ENCODE measurements around the gene BBS1. TPM values are rescaled to one million over a fixed set of nuclear protein-coding genes. Genes with fewer than 3 reads are reported as not detected.
"Not testable (repeated sequence)": the region's sequence is repeated elsewhere in the genome, so short reads cannot be mapped to it uniquely, and the experiment has no call there.

BBS1 gene
- total RNA-seq, 1 donor from 2014 or later = 41.4 TPM

DNA sequence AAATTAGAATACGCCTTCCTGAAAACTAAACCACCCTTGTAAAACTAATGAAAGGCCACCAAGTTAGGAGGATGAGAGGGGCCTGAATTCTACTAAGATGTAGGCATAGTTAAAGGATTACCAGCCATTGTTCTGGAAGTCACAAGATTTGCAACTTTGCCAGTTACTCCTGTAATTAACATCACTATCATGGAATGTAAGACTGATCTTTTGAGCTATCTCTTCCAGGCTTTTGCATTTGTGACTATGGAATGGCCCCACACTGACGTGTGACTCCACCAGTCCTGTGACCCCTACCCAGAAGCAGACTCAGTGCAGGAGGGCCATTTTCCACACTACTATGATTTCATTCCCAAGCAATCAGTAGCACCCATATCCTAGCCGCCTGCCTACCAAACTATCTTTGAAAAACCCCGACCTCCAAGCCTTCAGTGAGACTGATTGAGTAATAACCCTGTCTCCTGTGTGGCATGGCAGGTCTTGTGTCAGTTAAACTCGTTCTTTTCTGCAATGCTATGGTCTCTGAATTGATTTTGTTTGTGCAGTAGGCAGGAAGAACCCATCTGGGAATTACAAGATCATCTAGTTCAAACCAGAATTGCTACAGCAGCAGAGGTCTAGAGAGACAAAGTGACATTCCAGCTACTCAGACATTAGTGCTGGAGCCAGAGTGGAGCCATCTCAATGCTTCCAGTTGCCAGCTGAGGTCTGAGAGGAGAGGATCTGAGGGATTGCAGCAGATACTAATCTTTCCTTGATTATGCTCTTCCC, 59.8 kb downstream of the BBS1 start:
- Histone ChIP-seq H3K27me3 (ENCODE audit: low read depth) (no peaks in the 10 kb centered on the region), H3K4me1 (peaks cover 17% of the 10 kb centered on the region), H3K36me3 (no peaks in the 10 kb centered on the region), H3K27ac (no peak overlapping the region), H3K9me3 (no peaks in the 10 kb centered on the region), H3K4me3 (no peak overlapping the region)
- TF ChIP-seq, protein P1, sequence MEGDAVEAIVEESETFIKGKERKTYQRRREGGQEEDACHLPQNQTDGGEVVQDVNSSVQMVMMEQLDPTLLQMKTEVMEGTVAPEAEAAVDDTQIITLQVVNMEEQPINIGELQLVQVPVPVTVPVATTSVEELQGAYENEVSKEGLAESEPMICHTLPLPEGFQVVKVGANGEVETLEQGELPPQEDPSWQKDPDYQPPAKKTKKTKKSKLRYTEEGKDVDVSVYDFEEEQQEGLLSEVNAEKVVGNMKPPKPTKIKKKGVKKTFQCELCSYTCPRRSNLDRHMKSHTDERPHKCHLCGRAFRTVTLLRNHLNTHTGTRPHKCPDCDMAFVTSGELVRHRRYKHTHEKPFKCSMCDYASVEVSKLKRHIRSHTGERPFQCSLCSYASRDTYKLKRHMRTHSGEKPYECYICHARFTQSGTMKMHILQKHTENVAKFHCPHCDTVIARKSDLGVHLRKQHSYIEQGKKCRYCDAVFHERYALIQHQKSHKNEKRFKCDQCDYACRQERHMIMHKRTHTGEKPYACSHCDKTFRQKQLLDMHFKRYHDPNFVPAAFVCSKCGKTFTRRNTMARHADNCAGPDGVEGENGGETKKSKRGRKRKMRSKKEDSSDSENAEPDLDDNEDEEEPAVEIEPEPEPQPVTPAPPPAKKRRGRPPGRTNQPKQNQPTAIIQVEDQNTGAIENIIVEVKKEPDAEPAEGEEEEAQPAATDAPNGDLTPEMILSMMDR (IDR thresholded peaks at IDR 0.05) = no peak
- no peak for DNase-seq
- ATAC-seq = no peak
- intact Hi-C loops (cut with DNase I) = no loop called here

DNA sequence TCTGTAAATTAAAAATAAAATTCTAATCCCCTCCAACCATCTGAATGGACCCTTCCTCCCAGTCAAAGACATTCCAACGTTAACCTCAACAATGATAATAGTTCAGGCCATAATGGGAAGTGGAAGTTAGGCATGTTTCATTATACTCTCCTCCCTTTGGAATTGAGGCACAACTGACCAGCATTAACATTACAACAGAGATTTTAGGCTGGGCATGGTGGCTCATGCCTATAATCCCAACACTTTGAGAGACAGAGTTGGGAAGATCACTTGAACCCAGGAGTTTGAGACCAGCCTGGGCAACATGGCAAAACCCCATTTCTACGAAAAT, 60.4 kb downstream of the BBS1 start:
- DNase-seq = no peak
- no peaks in the 10 kb centered on the region for H3K9me3 ChIP-seq
- peaks cover 17% of the 10 kb centered on the region for H3K4me1 ChIP-seq
- ATAC-seq = no peak
- no peak overlapping the region for H3K4me3 ChIP-seq
- intact Hi-C loops (cut with DNase I) = no loop called here
- TF ChIP-seq, protein P1 (IDR thresholded peaks at IDR 0.05) = no peak
- H3K27ac ChIP-seq = no peak overlapping the region
- no peaks in the 10 kb centered on the region for H3K27me3 ChIP-seq (ENCODE audit: low read depth)
- H3K36me3 ChIP-seq = no peaks in the 10 kb centered on the region

DNA sequence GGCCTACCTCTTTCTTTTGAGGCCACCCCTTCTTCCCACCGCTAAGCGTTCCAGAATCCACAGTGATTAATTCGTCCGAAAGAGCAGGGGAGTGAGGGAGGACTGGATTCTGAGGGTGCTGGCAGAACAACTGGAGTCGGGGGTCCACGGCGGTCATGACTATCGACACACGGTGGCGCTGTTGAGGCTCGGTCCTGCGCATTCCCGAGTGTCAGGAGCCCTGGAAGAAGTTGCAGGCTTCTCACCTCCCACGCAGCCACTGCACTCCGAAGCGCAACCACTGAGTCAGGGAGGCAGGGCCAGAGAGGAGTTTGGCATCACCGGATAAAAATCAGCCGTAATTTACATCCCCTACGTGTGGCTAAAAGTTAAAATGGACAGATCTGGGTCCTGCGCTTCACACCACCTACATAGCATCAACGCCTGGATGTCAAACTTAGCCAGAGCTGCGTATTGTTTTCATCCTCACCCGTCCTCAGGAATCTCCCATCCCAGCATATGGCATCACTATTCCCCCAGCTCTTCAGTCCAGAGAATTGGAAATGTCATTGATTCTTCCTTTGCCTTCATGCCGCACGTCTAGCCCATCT, 68.7 kb downstream of the BBS1 start:
- intact Hi-C loops (cut with DNase I) = loop anchor here (5.0 kb wide), 1 partner anchor 103 kb away; no protein-coding TSS in a partner anchor
- DNase-seq (peak; percentile 88), ATAC-seq (peak; percentile 93)
- no peak overlapping the region for H3K4me3 ChIP-seq
- TF ChIP-seq, protein P1 (IDR thresholded peaks at IDR 0.05) = peak; percentile 77
- no peaks in the 10 kb centered on the region for H3K36me3 ChIP-seq
- H3K27ac ChIP-seq = no peak overlapping the region
- H3K9me3 ChIP-seq = no peaks in the 10 kb centered on the region
- H3K4me1 ChIP-seq = peaks cover 9% of the 10 kb centered on the region
- H3K27me3 ChIP-seq (ENCODE audit: low read depth) = peaks cover 4% of the 10 kb centered on the region

DNA sequence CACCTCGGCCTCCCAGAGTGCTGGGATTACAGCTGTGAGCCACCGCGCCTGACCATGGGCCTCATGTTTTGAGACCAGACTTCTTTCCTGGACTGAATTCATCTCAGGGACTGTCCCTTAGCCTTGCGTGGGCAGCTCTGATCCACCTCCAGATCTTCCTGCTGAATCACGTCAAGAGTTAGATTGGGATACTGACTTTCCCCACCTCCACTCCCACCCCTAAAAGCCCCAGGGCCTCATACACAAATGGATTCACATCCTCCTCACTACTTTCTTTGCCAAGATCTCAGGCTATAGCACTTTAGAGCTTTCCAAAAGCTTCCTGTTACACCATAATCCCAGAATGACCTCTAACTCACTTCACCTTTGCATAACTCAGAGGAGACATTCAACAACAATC, 70.4 kb downstream of the BBS1 start:
- ATAC-seq (no peak), DNase-seq (no peak)
- intact Hi-C loops (cut with DNase I) = no loop called here
- H3K4me3 ChIP-seq = no peak overlapping the region
- peaks cover 9% of the 10 kb centered on the region for H3K4me1 ChIP-seq
- peaks cover 4% of the 10 kb centered on the region for H3K27me3 ChIP-seq (ENCODE audit: low read depth)
- H3K27ac ChIP-seq = no peak overlapping the region
- no peaks in the 10 kb centered on the region for H3K36me3 ChIP-seq
- TF ChIP-seq, protein P1 (IDR thresholded peaks at IDR 0.05) = no peak
- no peaks in the 10 kb centered on the region for H3K9me3 ChIP-seq

DNA sequence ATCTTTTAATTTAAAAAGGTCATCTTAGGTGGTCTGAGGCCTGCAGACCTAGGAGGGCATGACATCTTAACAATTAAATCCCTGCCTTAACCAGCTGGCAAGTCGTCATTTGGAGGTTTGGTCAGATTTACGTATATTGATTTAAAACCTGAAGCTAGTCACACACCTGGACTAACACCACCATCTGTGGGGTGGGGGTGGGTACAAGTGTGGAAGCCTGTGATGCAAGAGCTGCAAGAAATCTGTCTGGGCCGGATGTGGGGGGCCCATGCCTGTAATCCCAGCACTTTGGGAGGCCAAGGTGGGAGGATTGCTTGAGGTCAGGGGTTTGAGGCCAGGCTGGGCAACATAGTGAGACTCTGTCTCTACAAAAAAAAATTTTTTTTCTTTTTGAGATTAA, 70.8 kb downstream of the BBS1 start:
- DNase-seq (no peak), ATAC-seq (no peak)
- Histone ChIP-seq H3K4me1 (peaks cover 9% of the 10 kb centered on the region), H3K36me3 (no peaks in the 10 kb centered on the region), H3K4me3 (no peak overlapping the region), H3K27ac (no peak overlapping the region), H3K27me3 (ENCODE audit: low read depth) (peaks cover 4% of the 10 kb centered on the region), H3K9me3 (no peaks in the 10 kb centered on the region)
- TF ChIP-seq, protein P1 (IDR thresholded peaks at IDR 0.05) = no peak
- intact Hi-C loops (cut with DNase I) = no loop called here

DNA sequence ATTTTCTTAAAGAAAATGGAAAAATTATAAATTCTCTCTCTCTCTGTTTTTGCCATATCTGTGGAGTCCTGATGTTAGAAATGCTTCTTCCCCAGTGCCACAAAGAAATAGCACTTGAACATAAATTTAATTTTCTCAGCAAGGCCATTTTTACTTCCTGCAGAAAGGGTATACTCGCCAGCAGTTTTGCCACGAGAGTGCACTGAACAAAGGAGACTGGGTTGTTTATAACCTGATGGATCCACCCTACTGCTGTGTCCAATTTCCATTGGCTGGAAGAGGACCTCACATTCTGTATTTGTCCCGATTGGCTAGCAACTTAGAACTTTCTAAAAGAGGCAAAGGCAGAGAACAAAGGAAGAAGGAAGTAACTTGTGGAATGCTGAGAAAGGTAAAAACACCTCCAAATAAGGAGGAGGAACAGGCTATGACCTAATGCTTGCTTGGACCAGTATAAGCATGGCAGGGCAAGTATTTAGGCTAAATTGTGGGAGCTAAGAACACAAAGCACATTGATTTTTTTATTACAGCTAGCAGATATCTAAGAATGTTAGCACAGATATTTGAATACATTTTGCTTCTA, 72.2 kb downstream of the BBS1 start:
- intact Hi-C loops (cut with DNase I); DNase-seq; H3K9me3 ChIP-seq; H3K4me1 ChIP-seq; H3K36me3 ChIP-seq; H3K27me3 ChIP-seq (ENCODE audit: low read depth); H3K27ac ChIP-seq; H3K4me3 ChIP-seq; ATAC-seq: not testable (repeated sequence)
